ENCODE measurements around the gene TMEM132C. TPM values are rescaled to one million over a fixed set of nuclear protein-coding genes. Genes with fewer than 3 reads are reported as not detected.

TMEM132C gene
- total RNA-seq, 1 experiment from 2014 or later: not detected

DNA sequence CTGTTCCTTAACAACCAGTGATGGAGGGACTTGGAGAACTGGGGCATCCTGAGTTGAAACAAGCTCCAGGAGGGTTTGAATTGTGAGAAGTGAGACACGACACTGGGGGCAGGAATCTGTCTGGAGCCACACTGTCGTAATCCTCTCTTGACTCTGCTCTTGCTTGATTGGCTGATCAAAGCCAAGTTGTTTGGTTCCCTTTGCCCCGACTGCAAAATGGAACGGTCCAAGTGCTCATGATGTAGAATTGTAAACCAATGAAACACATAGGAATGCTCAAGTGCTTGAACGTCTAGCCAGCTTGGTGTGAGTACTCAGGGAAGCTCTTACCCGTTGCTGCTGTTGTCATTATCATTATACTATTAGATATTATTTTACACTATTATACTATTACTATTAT is 98.1 kb downstream of the TMEM132C start:
- Histone ChIP-seq H4K20me1 (ENCODE audit: low read length) (no peaks in the 10 kb centered on the region), H3K27ac (ENCODE audit: low read length) (no peak overlapping the region), H3F3A (ENCODE audit: low read length, unreplicated experiment) (no peaks in the 10 kb centered on the region), H3K79me2 (ENCODE audit: low read length) (no peaks in the 10 kb centered on the region), H3K27me3 (ENCODE audit: low read length) (peaks cover 74% of the 10 kb centered on the region), H3K9me2 (replicated peaks; ENCODE audit: low read length) (no peaks in the 10 kb centered on the region), H3K4me2 (ENCODE audit: low read length) (no peak overlapping the region), H3K9me3 (ENCODE audit: low read length) (no peaks in the 10 kb centered on the region), H3K9ac (ENCODE audit: low read length) (no peak overlapping the region), H2AFZ (ENCODE audit: low read length) (no peak overlapping the region), H3K4me3 (ENCODE audit: low read length) (no peak overlapping the region), H3K4me1 (ENCODE audit: insufficient read depth, low read length) (no peaks in the 10 kb centered on the region), H3K36me3 (ENCODE audit: low read depth, low read length) (no peaks in the 10 kb centered on the region)
- ATAC-seq (no peak), DNase-seq (no peak)
- POLR2A ChIA-PET (ENCODE audit: unreplicated experiment): no interaction called here
- intact Hi-C loops (cut with micrococcal nuclease): no loop called here
- TF ChIP-seq, protein P1, sequence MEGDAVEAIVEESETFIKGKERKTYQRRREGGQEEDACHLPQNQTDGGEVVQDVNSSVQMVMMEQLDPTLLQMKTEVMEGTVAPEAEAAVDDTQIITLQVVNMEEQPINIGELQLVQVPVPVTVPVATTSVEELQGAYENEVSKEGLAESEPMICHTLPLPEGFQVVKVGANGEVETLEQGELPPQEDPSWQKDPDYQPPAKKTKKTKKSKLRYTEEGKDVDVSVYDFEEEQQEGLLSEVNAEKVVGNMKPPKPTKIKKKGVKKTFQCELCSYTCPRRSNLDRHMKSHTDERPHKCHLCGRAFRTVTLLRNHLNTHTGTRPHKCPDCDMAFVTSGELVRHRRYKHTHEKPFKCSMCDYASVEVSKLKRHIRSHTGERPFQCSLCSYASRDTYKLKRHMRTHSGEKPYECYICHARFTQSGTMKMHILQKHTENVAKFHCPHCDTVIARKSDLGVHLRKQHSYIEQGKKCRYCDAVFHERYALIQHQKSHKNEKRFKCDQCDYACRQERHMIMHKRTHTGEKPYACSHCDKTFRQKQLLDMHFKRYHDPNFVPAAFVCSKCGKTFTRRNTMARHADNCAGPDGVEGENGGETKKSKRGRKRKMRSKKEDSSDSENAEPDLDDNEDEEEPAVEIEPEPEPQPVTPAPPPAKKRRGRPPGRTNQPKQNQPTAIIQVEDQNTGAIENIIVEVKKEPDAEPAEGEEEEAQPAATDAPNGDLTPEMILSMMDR (conservative IDR thresholded peaks at IDR 0.05; ENCODE audit: low read depth, low read length): no peak
- TF ChIP-seq EZH2 (IDR thresholded peaks at IDR 0.05; ENCODE audit: low read length, unreplicated experiment) (no peak), EZH2phosphoT487 (IDR thresholded peaks at IDR 0.05; ENCODE audit: borderline replicate concordance, low read length) (no peak)
- CTCF ChIA-PET: no interaction called here
- BruUV-seq (replicated peaks): no TSS peak

DNA sequence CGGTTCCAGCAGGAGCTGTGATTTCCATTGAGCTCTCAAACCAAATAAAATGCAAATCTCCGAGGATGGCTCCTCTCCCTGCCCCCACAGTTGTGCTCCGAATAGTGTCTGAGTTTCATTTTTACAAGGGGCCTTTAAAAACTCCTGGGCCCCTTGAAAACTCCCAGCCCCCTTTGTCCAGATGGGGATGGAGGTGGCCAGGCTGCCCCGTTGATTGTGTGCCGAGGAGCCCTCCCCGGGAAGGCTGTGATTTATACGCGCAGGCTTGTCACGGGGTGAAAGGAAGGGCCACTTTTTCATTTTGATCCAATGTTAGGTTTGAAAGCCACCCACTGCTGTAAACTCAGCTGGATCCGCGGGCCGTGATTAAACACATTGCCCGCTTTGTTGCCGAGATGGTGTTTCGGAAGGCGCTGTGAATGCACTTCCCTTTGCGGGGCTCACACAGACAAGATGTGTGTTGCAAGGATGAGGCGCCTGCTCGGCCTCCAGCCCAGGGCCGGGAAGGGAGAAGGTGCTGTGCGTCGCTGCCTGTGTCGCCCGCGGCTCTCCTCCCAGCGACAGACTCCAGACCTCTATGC is 98.8 kb downstream of the TMEM132C start:
- peaks cover 74% of the 10 kb centered on the region for H3K27me3 ChIP-seq (ENCODE audit: low read length)
- no peaks in the 10 kb centered on the region for H4K20me1 ChIP-seq (ENCODE audit: low read length)
- BruUV-seq (replicated peaks): no TSS peak
- peak overlapping the region; percentile 8 for H3K4me2 ChIP-seq (ENCODE audit: low read length)
- no peak overlapping the region for H3K9ac ChIP-seq (ENCODE audit: low read length)
- no peak for DNase-seq
- H3K4me1 ChIP-seq (ENCODE audit: insufficient read depth, low read length): no peaks in the 10 kb centered on the region
- H3K9me2 ChIP-seq (replicated peaks; ENCODE audit: low read length): no peaks in the 10 kb centered on the region
- CTCF ChIA-PET: no interaction called here
- H3K79me2 ChIP-seq (ENCODE audit: low read length): no peaks in the 10 kb centered on the region
- H3F3A ChIP-seq (ENCODE audit: low read length, unreplicated experiment): no peaks in the 10 kb centered on the region
- intact Hi-C loops (cut with micrococcal nuclease): no loop called here
- TF ChIP-seq EZH2 (IDR thresholded peaks at IDR 0.05; ENCODE audit: low read length, unreplicated experiment) (no peak), EZH2phosphoT487 (IDR thresholded peaks at IDR 0.05; ENCODE audit: borderline replicate concordance, low read length) (no peak)
- H3K27ac ChIP-seq (ENCODE audit: low read length): no peak overlapping the region
- H3K9me3 ChIP-seq (ENCODE audit: low read length): no peaks in the 10 kb centered on the region
- H3K36me3 ChIP-seq (ENCODE audit: low read depth, low read length): no peaks in the 10 kb centered on the region
- POLR2A ChIA-PET (ENCODE audit: unreplicated experiment): no interaction called here
- ATAC-seq: no peak
- H2AFZ ChIP-seq (ENCODE audit: low read length): peak overlapping the region; percentile 25; the same call in 1 of the 2 replicates
- H3K4me3 ChIP-seq (ENCODE audit: low read length): peak overlapping the region; percentile 41; the same call in 1 of the 2 replicates

DNA sequence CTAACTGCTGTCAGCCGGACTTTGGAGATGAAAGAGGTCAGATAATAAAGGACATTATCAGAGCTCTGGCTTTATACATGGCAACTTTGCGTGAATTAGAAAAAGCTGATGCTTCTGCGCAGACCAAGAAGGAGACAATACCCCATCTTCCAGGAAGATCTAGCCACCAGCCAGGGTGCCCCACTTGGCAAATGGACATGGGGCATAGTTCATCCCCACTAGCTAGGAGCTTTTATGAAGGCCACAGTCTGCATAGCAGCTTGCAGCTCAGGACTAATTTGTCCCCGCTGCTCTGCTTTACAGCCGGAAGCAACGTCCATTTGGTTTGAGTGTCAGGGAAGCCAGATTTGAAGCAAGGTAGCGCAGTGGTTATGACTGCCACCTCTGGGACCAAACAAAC is 101.0 kb downstream of the TMEM132C start:
- peaks cover 53% of the 10 kb centered on the region for H3K27me3 ChIP-seq (ENCODE audit: low read length)
- H3K9me3 ChIP-seq (ENCODE audit: low read length): no peaks in the 10 kb centered on the region
- no peaks in the 10 kb centered on the region for H3K36me3 ChIP-seq (ENCODE audit: low read depth, low read length)
- intact Hi-C loops (cut with micrococcal nuclease): no loop called here
- no peaks in the 10 kb centered on the region for H3K4me1 ChIP-seq (ENCODE audit: insufficient read depth, low read length)
- no TSS peak for BruUV-seq (replicated peaks)
- H3K27ac ChIP-seq (ENCODE audit: low read length): no peak overlapping the region
- H4K20me1 ChIP-seq (ENCODE audit: low read length): no peaks in the 10 kb centered on the region
- H3K4me2 ChIP-seq (ENCODE audit: low read length): no peak overlapping the region
- H3K79me2 ChIP-seq (ENCODE audit: low read length): no peaks in the 10 kb centered on the region
- H3F3A ChIP-seq (ENCODE audit: low read length, unreplicated experiment): no peaks in the 10 kb centered on the region
- H3K4me3 ChIP-seq (ENCODE audit: low read length): no peak overlapping the region
- POLR2A ChIA-PET (ENCODE audit: unreplicated experiment): no interaction called here
- no peak overlapping the region for H3K9ac ChIP-seq (ENCODE audit: low read length)
- H3K9me2 ChIP-seq (replicated peaks; ENCODE audit: low read length): no peaks in the 10 kb centered on the region
- CTCF ChIA-PET: no interaction called here
- no peak for TF ChIP-seq EZH2phosphoT487 (IDR thresholded peaks at IDR 0.05; ENCODE audit: borderline replicate concordance, low read length)
- TF ChIP-seq, protein P1 (conservative IDR thresholded peaks at IDR 0.05; ENCODE audit: low read depth, low read length): no peak
- TF ChIP-seq EZH2 (IDR thresholded peaks at IDR 0.05; ENCODE audit: low read length, unreplicated experiment): no peak
- DNase-seq (no peak), ATAC-seq (no peak)
- no peak overlapping the region for H2AFZ ChIP-seq (ENCODE audit: low read length)
